ENCODE results near the gene ST7. TPM values are rescaled to one million over a fixed set of nuclear protein-coding genes. Genes with fewer than 3 reads are reported as not detected.
"Not testable (repeated sequence)": the region's sequence is repeated elsewhere in the genome, so short reads cannot be mapped to it uniquely, and the experiment has no call there.

Gene ST7
- polyA plus RNA-seq, 1 donor: 13.2 TPM

- no peak for DNase-seq
Observed at GRCh38 chr7:117238937-117239336, 285.6 kb downstream of the ST7 start.

GRCh38 chr7:117241088-117241487 lies 287.8 kb downstream of the ST7 start:
- no peak for DNase-seq

- no peak for DNase-seq
Observed at GRCh38 chr7:117243390-117243789, 290.1 kb downstream of the ST7 start.

DNA sequence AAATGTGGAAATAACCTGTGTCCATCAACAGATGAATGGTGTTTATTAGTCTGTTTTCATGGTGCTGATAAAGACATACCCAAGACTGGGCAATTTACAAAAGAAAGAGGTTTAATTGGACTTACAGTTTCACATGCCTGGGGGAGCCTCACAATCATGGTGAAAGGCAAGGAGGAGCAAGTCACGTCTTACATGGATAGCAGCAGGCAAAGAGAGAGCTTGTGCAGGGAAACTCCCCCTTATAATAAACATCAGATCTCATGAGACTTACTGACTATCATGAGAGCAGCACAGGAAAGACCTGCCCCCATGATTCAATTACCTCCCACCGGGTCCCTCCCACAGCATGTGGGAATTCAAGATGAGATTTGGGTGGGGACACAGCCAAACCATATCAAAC lies 292.4 kb downstream of the ST7 start:
- DNase-seq: not testable (repeated sequence)

- no peak for DNase-seq
Observed at GRCh38 chr7:117247809-117248208, 294.5 kb downstream of the ST7 start.

- no peak for DNase-seq
Observed at GRCh38 chr7:117248829-117249228, 295.5 kb downstream of the ST7 start.

GRCh38 chr7:117249696-117250095 lies 296.4 kb downstream of the ST7 start:
- DNase-seq: no peak

DNA sequence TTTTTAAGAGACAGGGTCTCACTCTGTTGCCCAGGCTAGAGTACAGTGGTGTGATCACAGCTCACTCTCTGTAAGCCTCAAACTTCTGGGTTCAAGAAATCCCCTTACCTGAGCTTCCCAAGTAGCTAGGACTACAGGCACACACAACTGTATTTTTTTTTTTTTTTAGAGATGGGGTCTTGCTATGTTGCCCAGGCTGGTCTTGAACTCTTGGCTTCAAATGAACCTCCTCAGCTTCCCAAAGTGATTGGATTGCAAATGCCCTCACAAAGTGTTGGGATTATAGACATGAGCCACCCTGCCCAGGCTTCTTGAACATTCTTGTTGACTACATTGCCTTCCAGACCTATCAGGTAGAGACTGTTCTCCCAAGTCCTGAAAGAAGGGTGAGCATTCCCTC lies 296.9 kb downstream of the ST7 start:
- DNase-seq: no peak

- DNase-seq: no peak
Observed at GRCh38 chr7:117250801-117251200, 297.5 kb downstream of the ST7 start.

DNA sequence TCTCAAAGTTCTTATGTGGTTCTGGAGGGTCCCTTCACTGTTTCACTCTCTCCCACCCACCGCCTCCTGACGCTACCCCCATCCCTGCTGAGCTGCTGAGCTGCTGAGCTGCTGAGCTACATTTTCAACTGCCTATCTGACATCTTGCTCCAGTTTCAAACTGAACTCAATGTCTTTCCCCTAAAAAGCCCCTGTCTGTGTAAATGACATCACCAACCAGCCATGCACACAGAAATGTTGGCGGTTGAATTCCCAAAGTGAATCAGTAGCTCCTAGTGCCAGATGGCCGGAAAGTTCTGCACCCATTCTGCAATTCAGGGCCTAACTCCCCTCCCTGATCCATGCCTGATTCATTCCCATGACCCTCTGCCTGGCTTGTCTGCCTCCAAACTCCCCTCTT lies 298.4 kb downstream of the ST7 start:
- no peak for DNase-seq

DNA sequence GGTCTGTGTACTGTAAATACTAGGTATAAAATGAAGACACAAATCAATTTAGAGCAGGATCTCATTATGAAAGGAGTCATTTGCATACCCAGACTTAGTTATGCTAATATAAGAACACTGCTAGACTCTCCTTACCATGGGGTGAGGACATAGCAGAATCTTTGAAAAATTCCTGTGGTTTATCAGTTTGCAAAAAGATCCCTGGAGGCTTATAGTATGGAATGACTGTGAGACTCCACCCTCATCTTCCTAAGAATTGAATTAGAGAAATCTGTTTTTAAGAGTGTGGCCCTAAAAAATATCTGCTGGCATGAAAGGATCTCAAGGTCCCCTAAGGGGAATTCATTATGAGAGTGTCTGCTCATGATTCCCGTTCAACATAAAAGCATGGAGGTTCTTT lies 306.3 kb downstream of the ST7 start:
- DNase-seq: no peak

GRCh38 chr7:117262546-117262945 lies 309.2 kb downstream of the ST7 start:
- no peak for DNase-seq

GRCh38 chr7:117264716-117265115 lies 311.4 kb downstream of the ST7 start:
- no peak for DNase-seq

- no peak for DNase-seq
Observed at GRCh38 chr7:117269417-117269816, 316.1 kb downstream of the ST7 start.

DNA sequence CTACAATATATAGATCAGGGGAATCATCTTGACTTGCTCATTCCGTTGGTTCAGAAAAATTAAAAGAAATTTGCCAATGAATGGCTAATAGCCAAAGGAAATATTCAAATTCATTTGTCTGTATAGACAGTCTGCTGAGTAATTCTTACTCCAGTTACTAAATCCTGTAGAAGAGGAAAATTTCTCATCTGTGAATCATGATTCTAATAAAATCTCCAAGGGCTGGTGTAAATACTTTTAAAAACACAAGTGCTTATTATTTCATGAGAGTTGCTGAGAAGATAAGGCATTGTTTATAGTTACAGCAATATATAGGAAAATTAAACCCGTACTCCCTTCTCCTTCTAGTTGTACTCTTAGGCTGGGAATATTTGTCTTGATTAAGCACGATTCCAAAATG lies 316.6 kb downstream of the ST7 start:
- DNase-seq: no peak

DNA sequence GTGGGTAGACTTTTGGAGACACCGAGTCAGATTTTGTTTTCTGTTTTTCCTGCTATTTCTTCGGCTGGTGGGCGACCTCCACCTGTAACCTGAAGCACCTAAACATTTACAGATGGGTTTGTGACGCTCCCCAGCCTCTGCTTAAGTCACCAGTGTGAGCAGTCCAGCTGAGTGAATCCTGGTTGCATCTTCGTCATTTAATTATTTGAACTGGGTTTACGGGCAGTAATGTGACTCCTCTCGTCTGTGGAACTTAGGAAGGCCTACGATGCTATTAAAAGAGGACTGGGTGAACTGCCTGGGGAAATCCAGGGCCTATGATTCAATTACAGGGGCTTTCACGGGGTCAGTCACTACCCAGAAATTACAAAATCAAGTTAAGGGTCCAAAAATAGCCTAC lies 317.1 kb downstream of the ST7 start:
- no peak for DNase-seq

GRCh38 chr7:117271566-117271965 lies 318.3 kb downstream of the ST7 start:
- DNase-seq: no peak

DNA sequence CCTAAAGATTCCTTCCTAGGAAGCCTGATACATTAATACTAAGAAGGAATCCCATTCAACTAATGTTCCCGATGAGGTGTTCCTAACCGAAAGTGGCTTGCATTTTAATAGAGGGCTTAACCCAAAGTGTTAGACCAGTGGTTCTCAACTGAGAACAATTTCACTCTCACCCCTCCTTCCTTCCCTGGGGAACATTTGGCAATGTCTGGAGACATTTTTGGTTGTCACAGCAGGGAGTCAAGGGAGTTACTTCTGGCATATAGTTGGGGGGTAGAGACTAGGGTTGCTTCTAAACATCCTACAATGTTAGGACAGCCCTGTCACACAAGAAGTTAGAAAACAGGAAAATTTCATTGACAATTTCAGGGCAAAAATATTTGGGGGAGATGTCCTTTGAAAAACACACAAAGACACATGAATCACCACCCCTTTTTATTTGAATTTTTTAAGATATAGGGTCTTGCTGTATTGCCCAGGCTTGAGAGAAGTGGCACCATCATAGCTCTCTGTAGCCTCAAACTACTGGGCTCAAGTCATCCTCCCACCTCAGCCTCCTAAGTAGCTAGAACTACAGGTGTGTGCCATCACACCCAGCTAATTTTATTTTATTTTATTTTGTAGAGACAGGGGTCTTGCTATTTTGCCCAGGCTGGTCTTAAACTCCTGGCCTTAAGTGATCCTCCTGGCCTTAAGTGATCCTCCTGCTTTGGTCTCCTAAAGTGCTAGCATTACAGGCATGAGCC lies 318.9 kb downstream of the ST7 start:
- no peak for DNase-seq

DNA sequence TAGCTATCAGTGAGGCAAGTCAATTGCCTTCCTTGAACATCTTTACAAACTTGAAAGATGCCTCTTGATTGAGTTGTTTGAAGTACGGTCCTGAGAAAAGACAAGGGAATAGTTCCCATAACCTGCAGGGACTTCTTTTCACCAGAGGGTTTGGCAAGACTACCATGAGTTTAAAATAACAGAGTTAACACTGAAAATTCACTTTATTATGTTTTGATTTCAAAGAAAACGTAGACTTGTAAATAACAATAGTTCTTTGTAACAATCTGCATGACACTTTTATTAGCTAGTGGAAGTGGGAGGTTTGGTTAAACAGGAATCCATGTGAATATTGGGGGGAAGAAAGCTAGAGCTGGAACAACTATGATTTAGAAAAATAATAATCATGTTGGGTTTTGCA lies 320.0 kb downstream of the ST7 start:
- DNase-seq: no peak

DNA sequence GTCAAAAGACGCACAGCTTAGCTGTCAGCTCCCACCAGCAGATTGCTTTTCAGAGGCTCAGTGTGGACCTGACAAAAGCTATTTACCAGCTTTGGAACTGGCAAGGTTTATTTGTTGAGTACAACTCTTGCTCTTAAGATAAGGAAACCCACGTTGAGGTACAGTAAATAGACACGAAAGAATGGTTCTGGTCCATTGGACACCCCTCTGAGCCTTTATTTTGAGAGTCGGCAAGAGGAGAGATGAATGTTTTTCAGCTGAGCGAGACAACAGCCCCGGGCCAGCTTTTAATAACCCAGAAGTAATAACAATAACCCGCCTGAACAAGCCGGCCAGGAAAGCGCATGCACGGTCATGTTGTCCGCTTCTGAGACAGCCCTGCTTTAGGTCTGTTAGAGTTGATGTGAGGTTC lies 320.5 kb downstream of the ST7 start:
- no peak for DNase-seq

DNA sequence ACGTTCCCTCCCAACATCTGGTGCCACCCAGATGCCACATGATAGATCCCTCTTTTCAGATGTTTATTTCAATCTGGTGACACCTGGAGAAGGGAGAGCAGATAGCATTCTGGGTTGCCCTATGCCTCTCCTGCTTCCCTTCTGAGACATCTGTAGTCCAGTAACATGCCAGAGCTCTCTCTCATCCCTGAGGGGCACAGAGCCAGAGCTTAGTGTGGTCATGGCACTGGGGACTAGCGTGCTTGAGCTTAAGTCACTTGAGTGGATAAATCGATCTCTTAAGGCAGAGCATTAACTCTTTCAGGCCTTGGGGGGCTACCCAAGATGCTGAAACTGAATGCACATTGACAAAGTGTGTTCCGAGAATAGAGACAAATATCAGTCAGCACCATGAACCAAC lies 321.6 kb downstream of the ST7 start:
- no peak for DNase-seq

DNA sequence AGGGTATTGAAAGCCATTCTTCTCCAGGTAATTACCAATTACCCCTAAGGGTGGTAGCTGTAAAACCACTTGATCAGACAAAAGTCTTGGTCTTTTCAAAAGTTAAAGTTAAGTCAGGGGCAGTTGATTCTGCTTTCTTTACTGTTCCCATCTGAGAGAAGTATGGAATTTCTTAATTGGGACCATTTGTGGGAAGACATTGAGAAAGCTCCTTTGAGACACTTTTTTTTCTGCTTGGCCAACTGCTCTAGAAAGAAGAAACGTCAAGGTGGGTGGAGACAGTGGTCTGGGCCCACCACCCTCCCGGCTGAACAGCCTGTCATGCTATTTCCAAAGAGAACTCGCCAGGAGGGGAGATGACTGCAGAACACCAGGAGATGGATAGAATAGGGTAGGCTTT lies 324.3 kb downstream of the ST7 start:
- DNase-seq: no peak

DNA sequence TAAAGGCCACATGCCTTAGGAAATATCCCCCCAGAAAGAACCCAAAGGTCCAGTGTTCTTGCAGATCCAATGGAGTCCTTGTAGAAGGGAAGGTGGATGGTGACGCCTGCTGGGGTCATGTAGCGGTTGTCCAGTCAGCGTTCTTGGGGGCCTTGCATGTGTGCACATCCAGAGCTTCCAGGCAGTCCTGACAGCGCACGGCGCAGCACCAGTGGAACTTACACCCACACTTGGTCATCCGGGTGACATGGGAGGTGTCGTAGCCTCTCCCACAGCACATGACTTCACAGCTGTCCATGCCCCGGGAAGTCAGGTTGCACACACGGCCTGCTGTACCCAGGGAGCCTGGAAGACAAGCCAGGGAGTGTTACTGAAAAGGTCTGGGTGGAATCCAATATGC lies 324.7 kb downstream of the ST7 start:
- no peak for DNase-seq

GRCh38 chr7:117279203-117279602 lies 325.9 kb downstream of the ST7 start:
- DNase-seq: no peak

Measured in hindlimb muscle (tissue), 1 donor.